HCT116 (cell line): ENCODE results near the gene LRP2. TPM values are rescaled to one million over a fixed set of nuclear protein-coding genes. Genes with fewer than 3 reads are reported as not detected.

Experiments used
- ATAC-seq: fragments of 200-7000 bp; cut with Tn5 transposase; 2 replicates; pipeline ENCODE4 v1.9.1; 2020; ENCODE audit warnings: mild to moderate bottlenecking, moderate library complexity
- BruUV-seq: library from RNA; stranded (reverse); fragments of 400-500 nt; replicated peaks from 2 replicates; lab custom pipeline; 2021; lab: Mats Ljungman, UMichigan
- CTCF ChIA-PET: fragments of 300-600 bp; sonication (Branson Sonifier 250); formaldehyde crosslinking; loops from one replicate; lab custom pipeline; 2021; ENCODE audit warnings: antibody characterized with exemption; lab: Charles Lee
- POLR2A ChIA-PET: fragments of 300-600, 350-600 bp; sonication (Branson Sonifier 250); formaldehyde crosslinking; loops from one replicate; lab custom pipeline; 2021; ENCODE audit warnings: antibody characterized with exemption; lab: Charles Lee
- RAD21 ChIA-PET, 2 experiments: fragments of 300-600 bp; sonication (Branson Sonifier 250); formaldehyde crosslinking; loops; one replicate each; lab custom pipeline; 2023; ENCODE audit warnings: low total read pairs in 2 of 2; ENCODE audit not compliant: uncharacterized antibody in 2 of 2, unreplicated experiment in 2 of 2, low non-redundant PET in 1 of 2; lab: Charles Lee
- DNase-seq: peaks from one replicate; pipeline ENCODE4 v3.0.0-alpha.2; 2010; ENCODE audit warnings: low read depth, low spot score
- H2AFZ ChIP-seq: fragments of 200-600 bp; shearing (Covaris generic), sonication (generic); 2 replicates; pipeline ENCODE4 v1.6.1; 2017; ENCODE audit warnings: low read depth, mixed run types, mixed read lengths, antibody characterized with exemption, low read length; ENCODE audit not compliant: poor library complexity, severe bottlenecking
- H3K27ac ChIP-seq: 2 replicates; pipeline ENCODE4 v1.5.1; 2012; ENCODE audit warnings: low read depth, low read length
- H3K27me3 ChIP-seq: fragments of 200-600 bp; sonication (generic); 2 replicates; pipeline ENCODE4 v1.6.1; 2016; ENCODE audit warnings: mixed run types, low read length, mixed read lengths; ENCODE audit not compliant: insufficient read depth
- H3K36me3 ChIP-seq, 2 experiments: fragments of 200-500 bp in 1 of 2; fragments of 200-600 bp in 1 of 2; sonication (Bioruptor generic) in 1 of 2; sonication (generic) in 1 of 2; 2 replicates each; pipeline versions ENCODE4 v1.5.1 to v1.6.1; 2014 to 2016; ENCODE audit warnings: low read length in 2 of 2, inconsistent platforms in 1 of 2, mixed read lengths in 1 of 2, mixed run types in 1 of 2; ENCODE audit not compliant: insufficient read depth in 2 of 2, control insufficient read depth in 1 of 2
- H3K4me1 ChIP-seq, 2 experiments: fragments of 200-600 bp in 1 of 2; sonication (generic) in 1 of 2; 2 replicates each; pipeline versions ENCODE4 v1.5.1 to v1.6.1; 2012 to 2017; ENCODE audit warnings: low read length in 2 of 2, inconsistent platforms in 1 of 2, mild to moderate bottlenecking in 1 of 2, mixed read lengths in 1 of 2, mixed run types in 1 of 2, moderate library complexity in 1 of 2; ENCODE audit not compliant: insufficient read depth in 2 of 2, control insufficient read depth in 1 of 2
- H3K4me2 ChIP-seq: fragments of 200-600 bp; sonication (generic); 2 replicates; pipeline ENCODE4 v1.6.1; 2017; ENCODE audit warnings: mixed run types, low read length, mixed read lengths
- H3K4me3 ChIP-seq, 2 experiments: fragments of 200-600 bp in 1 of 2; sonication (generic) in 1 of 2; replicated peaks in 1 of 2; 2 replicates each; pipeline ENCODE4 v1.5.1; 2011 to 2016; ENCODE audit warnings: low read length in 2 of 2, control low read depth in 1 of 2, low read depth in 1 of 2, mild to moderate bottlenecking in 1 of 2, mixed read lengths in 1 of 2, mixed run types in 1 of 2
- H3K79me2 ChIP-seq: fragments of 200-600 bp; sonication (generic); 2 replicates; pipeline ENCODE4 v1.6.1; 2017; ENCODE audit warnings: mild to moderate bottlenecking, mixed run types, low read length, moderate library complexity, mixed read lengths; ENCODE audit not compliant: insufficient read depth
- H3K9ac ChIP-seq: fragments of 200-600 bp; sonication (generic); 2 replicates; pipeline ENCODE4 v1.6.1; 2016; ENCODE audit warnings: low read length, mixed read lengths
- H3K9me2 ChIP-seq: fragments of 200-600 bp; sonication (generic), shearing (Covaris generic); 2 replicates; pipeline ENCODE4 v1.6.1; 2017; ENCODE audit warnings: mixed run types, mild to moderate bottlenecking, moderate library complexity; ENCODE audit not compliant: insufficient read depth
- H3K9me3 ChIP-seq, 2 experiments: fragments of 200-500 bp in 1 of 2; fragments of 200-600 bp in 1 of 2; sonication (Bioruptor generic) in 1 of 2; sonication (generic) in 1 of 2; 2 replicates each; pipeline ENCODE4 v1.6.1; 2014 to 2017; ENCODE audit warnings: low read length in 2 of 2, mixed read lengths in 2 of 2, inconsistent platforms in 1 of 2, low read depth in 1 of 2, mild to moderate bottlenecking in 1 of 2, mixed run types in 1 of 2, moderate library complexity in 1 of 2; ENCODE audit not compliant: control insufficient read depth in 1 of 2, insufficient read depth in 1 of 2
- H4K20me1 ChIP-seq: fragments of 200-600 bp; sonication (generic), shearing (Covaris generic); 2 replicates; pipeline ENCODE4 v1.6.1; 2017; ENCODE audit warnings: mixed run types, mild to moderate bottlenecking, moderate library complexity; ENCODE audit not compliant: insufficient read depth
- CEBPB ChIP-seq: IDR thresholded peaks from 2 replicates; pipeline ENCODE4 v1.6.1; 2012; ENCODE audit warnings: low read depth
- EGR1 ChIP-seq: IDR thresholded peaks from 2 replicates; pipeline ENCODE4 v1.6.1; 2012; ENCODE audit warnings: low read depth
- ELF1 ChIP-seq: IDR thresholded peaks from 2 replicates; pipeline ENCODE4 v1.6.1; 2012; ENCODE audit warnings: low read depth, borderline replicate concordance
- EZH2 ChIP-seq: fragments of 200-600 bp; sonication (generic); IDR thresholded peaks from 2 replicates; pipeline ENCODE4 v1.6.1; 2017; ENCODE audit warnings: antibody characterized with exemption, mixed run types
- EZH2phosphoT487 ChIP-seq: fragments of 200-600 bp; IDR thresholded peaks from 2 replicates; pipeline ENCODE4 v1.6.1; 2018; ENCODE audit warnings: antibody characterized with exemption, borderline replicate concordance
- FOSL1 ChIP-seq: IDR thresholded peaks from 2 replicates; pipeline ENCODE4 v1.6.1; 2012; ENCODE audit warnings: low read depth
- JUND ChIP-seq: IDR thresholded peaks from 2 replicates; pipeline ENCODE4 v1.6.1; 2012
- POLR2A ChIP-seq: IDR thresholded peaks from 2 replicates; pipeline ENCODE4 v1.7.0; 2011; ENCODE audit warnings: borderline replicate concordance; ENCODE audit not compliant: insufficient read depth, insufficient read length; ENCODE audit errors: extremely low read depth
- SIN3A ChIP-seq: IDR thresholded peaks from 2 replicates; pipeline ENCODE4 v1.6.1; 2012; ENCODE audit warnings: low read depth
- SRF ChIP-seq: IDR thresholded peaks from 2 replicates; pipeline ENCODE4 v1.6.1; 2012; ENCODE audit warnings: low read depth
- TCF7L2 ChIP-seq: IDR thresholded peaks from 2 replicates; pipeline ENCODE4 v1.7.0; 2011; ENCODE audit warnings: borderline replicate concordance, inconsistent platforms; ENCODE audit not compliant: insufficient read depth, insufficient read length; ENCODE audit errors: extremely low read depth
- YY1 ChIP-seq: IDR thresholded peaks from 2 replicates; pipeline ENCODE4 v1.6.1; 2011; ENCODE audit warnings: low read length, low read depth, moderate library complexity, mild to moderate bottlenecking; ENCODE audit not compliant: insufficient replicate concordance; ENCODE audit errors: extremely low read depth
- ZNF274 ChIP-seq: fragments of 200-500 bp; sonication (Bioruptor generic); IDR thresholded peaks from 2 replicates; pipeline ENCODE4 v1.6.1; 2014; ENCODE audit warnings: mild to moderate bottlenecking, low read depth, low read length, inconsistent platforms
- intact Hi-C: fragments of 100-400 bp; cut with micrococcal nuclease; formaldehyde crosslinking; loops from 2 replicates; pipeline ENCODE4 v1.10.0; 2022
- total RNA-seq: library from RNA; stranded (reverse); gene quantifications from one replicate; pipeline ENCODE4 v1.2.1, GENCODE V29; 2021; ENCODE audit not compliant: unreplicated experiment
- TF ChIP-seq, protein P1 (sequence below): IDR thresholded peaks from 2 replicates; pipeline ENCODE4 v1.6.1; 2011; ENCODE audit warnings: mild to moderate bottlenecking, low read length, moderate library complexity; ENCODE audit not compliant: insufficient replicate concordance; ENCODE audit errors: extremely low read depth
- TF ChIP-seq, protein P2 (sequence below): IDR thresholded peaks from 2 replicates; pipeline ENCODE4 v1.6.1; 2012

Gene LRP2
- total RNA-seq, 1 experiment from 2014 or later, result 0.20 TPM

DNA sequence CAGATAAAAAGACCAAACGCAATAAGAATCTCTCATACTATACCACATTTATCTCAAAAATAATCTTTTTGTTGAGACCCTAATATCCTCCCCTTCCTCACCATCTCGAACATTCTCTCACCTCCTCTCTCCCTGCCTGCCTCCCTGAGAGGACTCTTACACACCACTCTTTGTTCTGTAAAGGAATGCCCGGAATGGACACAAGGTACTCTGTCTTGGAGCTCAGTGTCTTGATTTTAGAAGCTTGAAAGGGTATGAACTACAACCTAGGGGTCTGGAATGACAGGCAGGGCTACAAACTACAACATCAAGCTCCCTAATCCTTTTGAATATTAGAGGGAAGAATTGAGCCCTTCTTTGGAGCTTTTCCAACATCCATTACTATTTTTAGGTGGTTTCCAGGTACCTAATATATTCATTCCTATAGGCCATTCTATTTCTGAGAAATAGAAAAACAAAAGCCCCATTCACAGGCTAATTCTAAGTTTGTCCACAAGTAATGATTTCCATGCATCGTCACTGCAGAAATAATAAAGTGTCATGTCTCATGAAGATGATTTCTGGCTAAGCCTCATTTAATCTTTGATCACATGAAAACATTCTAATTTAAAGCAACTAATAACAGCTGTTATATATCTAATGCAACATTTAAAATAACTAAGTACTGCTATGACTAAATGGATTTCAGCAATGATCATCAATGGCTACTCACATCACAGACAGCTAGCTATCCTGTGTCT lies 60.6 kb downstream of the LRP2 start:
- no peak overlapping the region for H2AFZ ChIP-seq
- no peak overlapping the region for H3K4me2 ChIP-seq
- RAD21 ChIA-PET, result no interaction called here
- H3K9me3 ChIP-seq, result no peaks in the 10 kb centered on the region
- H3K27ac ChIP-seq, result no peak overlapping the region
- DNase-seq (no peak), ATAC-seq (no peak)
- CTCF ChIA-PET, result no interaction called here
- intact Hi-C loops, result no loop called here
- POLR2A ChIA-PET, result no interaction called here
- no peaks in the 10 kb centered on the region for H4K20me1 ChIP-seq
- H3K4me3 ChIP-seq, result no peak overlapping the region
- no peaks in the 10 kb centered on the region for H3K36me3 ChIP-seq
- TF ChIP-seq JUND (no peak), EZH2 (no peak), YY1 (no peak), ELF1 (no peak), POLR2A (no peak), EZH2phosphoT487 (no peak), ZNF274 (no peak), EGR1 (no peak), SRF (no peak), TCF7L2 (no peak), CEBPB (no peak), FOSL1 (no peak), SIN3A (no peak)
- TF ChIP-seq, protein P1, sequence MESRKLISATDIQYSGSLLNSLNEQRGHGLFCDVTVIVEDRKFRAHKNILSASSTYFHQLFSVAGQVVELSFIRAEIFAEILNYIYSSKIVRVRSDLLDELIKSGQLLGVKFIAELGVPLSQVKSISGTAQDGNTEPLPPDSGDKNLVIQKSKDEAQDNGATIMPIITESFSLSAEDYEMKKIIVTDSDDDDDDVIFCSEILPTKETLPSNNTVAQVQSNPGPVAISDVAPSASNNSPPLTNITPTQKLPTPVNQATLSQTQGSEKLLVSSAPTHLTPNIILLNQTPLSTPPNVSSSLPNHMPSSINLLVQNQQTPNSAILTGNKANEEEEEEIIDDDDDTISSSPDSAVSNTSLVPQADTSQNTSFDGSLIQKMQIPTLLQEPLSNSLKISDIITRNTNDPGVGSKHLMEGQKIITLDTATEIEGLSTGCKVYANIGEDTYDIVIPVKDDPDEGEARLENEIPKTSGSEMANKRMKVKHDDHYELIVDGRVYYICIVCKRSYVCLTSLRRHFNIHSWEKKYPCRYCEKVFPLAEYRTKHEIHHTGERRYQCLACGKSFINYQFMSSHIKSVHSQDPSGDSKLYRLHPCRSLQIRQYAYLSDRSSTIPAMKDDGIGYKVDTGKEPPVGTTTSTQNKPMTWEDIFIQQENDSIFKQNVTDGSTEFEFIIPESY, result no peak
- TF ChIP-seq, protein P2, sequence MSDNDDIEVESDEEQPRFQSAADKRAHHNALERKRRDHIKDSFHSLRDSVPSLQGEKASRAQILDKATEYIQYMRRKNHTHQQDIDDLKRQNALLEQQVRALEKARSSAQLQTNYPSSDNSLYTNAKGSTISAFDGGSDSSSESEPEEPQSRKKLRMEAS, result no peak
- H3K9me2 ChIP-seq, result no peaks in the 10 kb centered on the region
- no peak overlapping the region for H3K9ac ChIP-seq
- H3K27me3 ChIP-seq, result peaks cover 35% of the 10 kb centered on the region
- no peaks in the 10 kb centered on the region for H3K79me2 ChIP-seq
- no peaks in the 10 kb centered on the region for H3K4me1 ChIP-seq
- BruUV-seq, result no TSS peak
